IMR-90 (cell line): ENCODE measurements around the gene GNAS. TPM values are rescaled to one million over a fixed set of nuclear protein-coding genes. Genes with fewer than 3 reads are reported as not detected.

Source experiments
- ATAC-seq: fragments of 200-7000 bp; cut with Tn5 transposase; 2 replicates; pipeline ENCODE4 v1.9.1; 2020; ENCODE audit warnings: low read depth, mild to moderate bottlenecking, moderate library complexity
- BruUV-seq: library from RNA; stranded (reverse); fragments of 400-500 nt; replicated peaks from 2 replicates; lab custom pipeline; 2021; lab: Mats Ljungman, UMichigan
- CTCF ChIA-PET: fragments of 300-600 bp; formaldehyde crosslinking; extraction: SDS; loops from one replicate; lab custom pipeline; 2021; ENCODE audit warnings: antibody characterized with exemption; lab: Yijun Ruan, JAX
- POLR2A ChIA-PET: fragments of 300-600 bp; sonication (Branson Sonifier 250); formaldehyde crosslinking; loops from one replicate; lab custom pipeline; 2022; ENCODE audit warnings: antibody characterized with exemption; ENCODE audit not compliant: unreplicated experiment; lab: Charles Lee
- DNase-seq: peaks from one replicate; pipeline ENCODE4 v3.0.0; 2013
- H2AFZ ChIP-seq: replicated peaks from 2 replicates; pipeline ENCODE3; 2013; ENCODE audit warnings: low read length, mild to moderate bottlenecking; ENCODE audit not compliant: poor library complexity
- H2AK5ac ChIP-seq: 2 replicates; pipeline ENCODE4 v1.6.1; 2013; ENCODE audit warnings: low read depth, low read length, inconsistent platforms
- H2AK9ac ChIP-seq: replicated peaks from 2 replicates; pipeline ENCODE3; 2013; ENCODE audit warnings: mild to moderate bottlenecking, low read depth, low read length, moderate library complexity; ENCODE audit not compliant: poor library complexity
- H2BK120ac ChIP-seq: 2 replicates; pipeline ENCODE4 v1.6.1; 2013; ENCODE audit warnings: low read depth, low read length, inconsistent platforms
- H2BK15ac ChIP-seq: 3 replicates; pipeline ENCODE4 v1.6.1; 2013; ENCODE audit warnings: low read depth, low read length, inconsistent platforms
- H2BK20ac ChIP-seq: 2 replicates; pipeline ENCODE4 v1.6.1; 2013; ENCODE audit warnings: low read depth, mild to moderate bottlenecking, inconsistent platforms, low read length, moderate library complexity
- H2BK5ac ChIP-seq: 2 replicates; pipeline ENCODE4 v1.6.1; 2013; ENCODE audit warnings: mild to moderate bottlenecking, low read depth, low read length, inconsistent platforms; ENCODE audit not compliant: poor library complexity, severe bottlenecking
- H3K14ac ChIP-seq: replicated peaks from 2 replicates; pipeline ENCODE4 v1.6.1; 2013; ENCODE audit warnings: low read depth, low read length, inconsistent platforms
- H3K18ac ChIP-seq: 2 replicates; pipeline ENCODE4 v1.6.1; 2013; ENCODE audit warnings: low read depth, low read length, control low read depth
- H3K23ac ChIP-seq: 2 replicates; pipeline ENCODE4 v1.6.1; 2013; ENCODE audit warnings: low read depth, low read length, inconsistent platforms
- H3K27ac ChIP-seq: 2 replicates; pipeline ENCODE4 v1.5.1; 2013; ENCODE audit warnings: mild to moderate bottlenecking, control low read depth, low read length; ENCODE audit not compliant: insufficient read depth
- H3K27me3 ChIP-seq: 2 replicates; pipeline ENCODE4 v1.6.1; 2013; ENCODE audit warnings: low read length; ENCODE audit not compliant: control insufficient read depth, insufficient read depth
- H3K36me3 ChIP-seq: 2 replicates; pipeline ENCODE4 v1.6.1; 2013; ENCODE audit warnings: low read length, mixed read lengths; ENCODE audit not compliant: control insufficient read depth, insufficient read depth
- H3K4ac ChIP-seq: 2 replicates; pipeline ENCODE4 v1.6.1; 2013; ENCODE audit warnings: low read depth, low read length, inconsistent platforms
- H3K4me1 ChIP-seq: 2 replicates; pipeline ENCODE4 v1.6.1; 2013; ENCODE audit warnings: low read length, mixed read lengths; ENCODE audit not compliant: control insufficient read depth, insufficient read depth
- H3K4me2 ChIP-seq: 2 replicates; pipeline ENCODE4 v1.6.1; 2013; ENCODE audit warnings: low read depth, mild to moderate bottlenecking, control low read depth, low read length, moderate library complexity
- H3K4me3 ChIP-seq: 2 replicates; pipeline ENCODE4 v1.5.1; 2013; ENCODE audit warnings: low read depth, mild to moderate bottlenecking, control low read depth, low read length, moderate library complexity; ENCODE audit not compliant: insufficient read depth
- H3K56ac ChIP-seq: 2 replicates; pipeline ENCODE4 v1.6.1; 2013; ENCODE audit warnings: low read length, inconsistent platforms; ENCODE audit not compliant: insufficient read depth; ENCODE audit errors: extremely low read depth
- H3K79me1 ChIP-seq, 2 experiments: 2 replicates each; pipeline ENCODE4 v1.6.1; 2013; ENCODE audit warnings: low read length in 2 of 2, inconsistent platforms in 1 of 2, low read depth in 1 of 2
- H3K9ac ChIP-seq: 2 replicates; pipeline ENCODE4 v1.6.1; 2013; ENCODE audit warnings: low read depth, low read length, control low read depth
- H3K9me1 ChIP-seq: 2 replicates; pipeline ENCODE4 v1.6.1; 2013; ENCODE audit warnings: low read length, inconsistent platforms; ENCODE audit not compliant: insufficient read depth
- H3K9me3 ChIP-seq: 2 replicates; pipeline ENCODE4 v1.6.1; 2013; ENCODE audit warnings: low read length; ENCODE audit not compliant: control insufficient read depth, insufficient read depth
- H4K20me1 ChIP-seq: 2 replicates; pipeline ENCODE4 v1.6.1; 2013; ENCODE audit warnings: low read length, inconsistent platforms; ENCODE audit not compliant: insufficient read depth
- H4K5ac ChIP-seq: 2 replicates; pipeline ENCODE4 v1.6.1; 2013; ENCODE audit warnings: mild to moderate bottlenecking, low read depth, low read length, control low read depth
- H4K8ac ChIP-seq, 2 experiments: 2 replicates each; pipeline ENCODE4 v1.6.1; 2013; ENCODE audit warnings: low read depth in 2 of 2, low read length in 2 of 2, control low read depth in 1 of 2, inconsistent platforms in 1 of 2
- H4K91ac ChIP-seq: 2 replicates; pipeline ENCODE4 v1.6.1; 2013; ENCODE audit warnings: low read depth, low read length, inconsistent platforms; ENCODE audit not compliant: insufficient read depth
- BHLHE40 ChIP-seq: fragments of 150-350 bp; IDR thresholded peaks from 2 replicates; pipeline ENCODE4 v1.6.1; 2016; ENCODE audit warnings: mild to moderate bottlenecking, low read depth, low read length
- CTCF ChIP-seq: conservative IDR thresholded peaks from 2 replicates; pipeline ENCODE4 v1.5.1; 2012; ENCODE audit warnings: mild to moderate bottlenecking, low read depth, low read length, improper control_type of control experiment
- FOS ChIP-seq: fragments of 150-350 bp; IDR thresholded peaks from 2 replicates; pipeline ENCODE4 v1.6.1; 2016; ENCODE audit warnings: low read depth, low read length
- MAFK ChIP-seq: IDR thresholded peaks from 2 replicates; pipeline ENCODE4 v1.6.1; 2012; ENCODE audit warnings: low read depth, low read length, improper control_type of control experiment
- MXI1 ChIP-seq: IDR thresholded peaks from 2 replicates; pipeline ENCODE4 v1.6.1; 2012; ENCODE audit warnings: low read depth, mild to moderate bottlenecking, low read length, moderate library complexity, borderline replicate concordance
- NFE2L2 ChIP-seq: fragments of 150-350 bp; IDR thresholded peaks from 2 replicates; pipeline ENCODE4 v1.6.1; 2016; ENCODE audit warnings: low read depth, mild to moderate bottlenecking, low read length
- POLR2A ChIP-seq: IDR thresholded peaks from 2 replicates; pipeline ENCODE4 v1.6.1; 2012; ENCODE audit warnings: mild to moderate bottlenecking, low read depth, low read length
- RCOR1 ChIP-seq: IDR thresholded peaks from 2 replicates; pipeline ENCODE4 v1.6.1; 2012; ENCODE audit warnings: mild to moderate bottlenecking, low read length, improper control_type of control experiment; ENCODE audit not compliant: insufficient replicate concordance
- SMC3 ChIP-seq: fragments of 150-350 bp; IDR thresholded peaks from 2 replicates; pipeline ENCODE4 v1.6.1; 2016; ENCODE audit warnings: low read depth, mild to moderate bottlenecking, antibody characterized with exemption, low read length, moderate library complexity
- WGBS, 2 experiments: methylation state at CpG; one replicate each; pipeline versions ENCODE4 v1.1.5 to v1.1.7; 2013; ENCODE audit warnings: missing lambda C conversion rate in 2 of 2; ENCODE audit not compliant: insufficient read length in 1 of 2; ENCODE audit errors: extremely low coverage in 2 of 2; 5-methylcytosine and 5-hydroxymethylcytosine counted together
- dilution Hi-C: fragments of 300-500 bp; cut with HindIII; formaldehyde crosslinking; loops from one replicate; pipeline ENCODE4 v1.14.3; 2018; ENCODE audit warnings: low sequenced_read_pairs; ENCODE audit not compliant: unreplicated experiment
- in situ Hi-C: fragments of 300-500 bp; cut with MboI; formaldehyde crosslinking; loops from 3 replicates; pipeline ENCODE4 v1.14.3; 2019; ENCODE audit warnings: low sequenced_read_pairs, inconsistent platforms, mixed read lengths
- intact Hi-C: fragments of 100-400 bp; cut with micrococcal nuclease; formaldehyde crosslinking; loops from 2 replicates; pipeline ENCODE4 v1.10.0; 2022
- polyA plus RNA-seq, 3 experiments: library from polyadenylated mRNA; depleted of rRNA; stranded (reverse); fragments of >200 nt; gene quantifications; 2 replicates each; pipeline ENCODE4 v1.2.3, GENCODE V29; 2012; ENCODE audit warnings: low replicate concordance in 1 of 3
- total RNA-seq: library from RNA; depleted of rRNA; stranded (reverse); fragments of >200 nt; gene quantifications from 2 replicates; pipeline ENCODE4 v1.2.3, GENCODE V29; 2012
- TF ChIP-seq, protein P1 (sequence below): fragments of 150-350 bp; IDR thresholded peaks from 2 replicates; pipeline ENCODE4 v1.6.1; 2016; ENCODE audit warnings: low read depth, mild to moderate bottlenecking, low read length, moderate library complexity, borderline replicate concordance
- TF ChIP-seq, protein P2 (sequence below): fragments of 150-350 bp; IDR thresholded peaks from 2 replicates; pipeline ENCODE4 v1.6.1; 2017; ENCODE audit warnings: mild to moderate bottlenecking, antibody characterized with exemption, low read length, low read depth

Gene GNAS
- total and polyA plus RNA-seq, 2 of the 4 experiments (the other 2 are of a cell fraction) = 397 to 1,356 TPM

DNA sequence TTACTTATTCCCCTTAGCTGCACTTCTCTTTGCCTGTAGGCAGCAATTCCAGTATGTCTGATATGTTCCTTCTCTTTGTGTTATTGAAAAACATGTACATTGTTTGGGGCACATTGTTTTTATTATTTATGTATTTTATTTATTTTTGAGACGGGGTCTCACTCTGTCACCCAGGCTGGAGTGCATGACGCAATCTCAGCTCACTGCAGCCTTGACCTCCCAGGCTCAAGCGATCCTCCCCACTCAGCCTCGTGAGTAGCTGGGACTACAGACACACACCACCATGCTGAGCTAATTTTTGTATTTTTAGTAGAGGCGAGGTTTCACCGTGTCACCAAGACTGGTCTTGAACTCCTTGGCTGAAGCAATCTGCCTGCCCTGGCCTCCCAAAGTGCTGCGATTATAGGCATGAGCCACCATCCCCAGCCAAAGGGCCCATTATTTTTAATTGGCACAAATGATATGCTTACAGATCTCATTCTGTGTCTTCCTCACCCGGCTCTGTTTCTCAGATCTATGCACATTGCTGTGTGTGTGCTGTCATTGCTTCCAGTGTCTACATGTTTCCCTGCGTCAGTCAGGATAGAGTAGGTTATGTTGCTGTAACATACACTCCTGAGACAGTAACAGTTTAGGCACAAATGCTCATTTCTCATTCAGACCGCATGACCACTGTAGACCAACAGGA is 74.4 kb downstream of the GNAS start:
- Histone ChIP-seq H3K79me1 (no peaks in the 10 kb centered on the region), H4K91ac (no peak overlapping the region), H3K9ac (no peak overlapping the region), H4K5ac (no peak overlapping the region), H3K9me3 (no peaks in the 10 kb centered on the region), H2BK5ac (no peak overlapping the region), H3K27ac (no peak overlapping the region), H3K23ac (no peak overlapping the region), H2AFZ (no peak overlapping the region), H3K27me3 (peaks cover 17% of the 10 kb centered on the region), H3K14ac (no peak overlapping the region), H3K4me3 (no peak overlapping the region), H4K20me1 (no peaks in the 10 kb centered on the region), H2AK5ac (no peak overlapping the region), H2BK20ac (no peak overlapping the region), H3K4me1 (no peaks in the 10 kb centered on the region), H3K18ac (no peak overlapping the region), H3K9me1 (no peaks in the 10 kb centered on the region), H3K56ac (no peak overlapping the region), H2BK120ac (no peak overlapping the region), H3K4me2 (no peak overlapping the region), H3K4ac (no peak overlapping the region), H3K36me3 (no peaks in the 10 kb centered on the region), H2BK15ac (no peak overlapping the region), H2AK9ac (no peak overlapping the region), H4K8ac (no peak overlapping the region)
- dilution Hi-C loops = no loop called here
- in situ Hi-C loops = no loop called here
- TF ChIP-seq CTCF (no peak), RCOR1 (no peak), SMC3 (no peak), POLR2A (no peak), NFE2L2 (no peak), MXI1 (no peak), MAFK (no peak), FOS (no peak), BHLHE40 (no peak)
- TF ChIP-seq, protein P1, sequence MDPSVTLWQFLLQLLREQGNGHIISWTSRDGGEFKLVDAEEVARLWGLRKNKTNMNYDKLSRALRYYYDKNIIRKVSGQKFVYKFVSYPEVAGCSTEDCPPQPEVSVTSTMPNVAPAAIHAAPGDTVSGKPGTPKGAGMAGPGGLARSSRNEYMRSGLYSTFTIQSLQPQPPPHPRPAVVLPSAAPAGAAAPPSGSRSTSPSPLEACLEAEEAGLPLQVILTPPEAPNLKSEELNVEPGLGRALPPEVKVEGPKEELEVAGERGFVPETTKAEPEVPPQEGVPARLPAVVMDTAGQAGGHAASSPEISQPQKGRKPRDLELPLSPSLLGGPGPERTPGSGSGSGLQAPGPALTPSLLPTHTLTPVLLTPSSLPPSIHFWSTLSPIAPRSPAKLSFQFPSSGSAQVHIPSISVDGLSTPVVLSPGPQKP = no peak
- TF ChIP-seq, protein P2, sequence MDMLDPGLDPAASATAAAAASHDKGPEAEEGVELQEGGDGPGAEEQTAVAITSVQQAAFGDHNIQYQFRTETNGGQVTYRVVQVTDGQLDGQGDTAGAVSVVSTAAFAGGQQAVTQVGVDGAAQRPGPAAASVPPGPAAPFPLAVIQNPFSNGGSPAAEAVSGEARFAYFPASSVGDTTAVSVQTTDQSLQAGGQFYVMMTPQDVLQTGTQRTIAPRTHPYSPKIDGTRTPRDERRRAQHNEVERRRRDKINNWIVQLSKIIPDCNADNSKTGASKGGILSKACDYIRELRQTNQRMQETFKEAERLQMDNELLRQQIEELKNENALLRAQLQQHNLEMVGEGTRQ = no peak
- BruUV-seq = no TSS peak
- no CpG with 5 or more reads among the region's 10 CpGs for WGBS, 2 experiments
- intact Hi-C loops = no loop called here
- no peak for DNase-seq
- CTCF ChIA-PET = no interaction called here
- POLR2A ChIA-PET = no interaction called here
- no peak for ATAC-seq
